ENCODE data around the gene CST3.
"Not testable (repeated sequence)": the region's sequence is repeated elsewhere in the genome, so short reads cannot be mapped to it uniquely, and the experiment has no call there.

- not testable (repeated sequence) for TF ChIP-seq POLR2A, CTCF (IDR thresholded peaks at IDR 0.05)
Measured at GRCh38 chr20:23620670-23621386, 16.9 kb downstream of the CST3 start.

All from vagina (tissue), 2 donors.